G401.6 (cell line): ENCODE results near the gene ARMC6.
"Not testable (repeated sequence)": the region's sequence is repeated elsewhere in the genome, so short reads cannot be mapped to it uniquely, and the experiment has no call there.

Source experiments
- FAIRE-seq: peaks from 2 replicates; lab custom pipeline; 2012; peaks lifted over from hg19 to GRCh38; lab: Jason Lieb, UNC

Gene ARMC6

DNA sequence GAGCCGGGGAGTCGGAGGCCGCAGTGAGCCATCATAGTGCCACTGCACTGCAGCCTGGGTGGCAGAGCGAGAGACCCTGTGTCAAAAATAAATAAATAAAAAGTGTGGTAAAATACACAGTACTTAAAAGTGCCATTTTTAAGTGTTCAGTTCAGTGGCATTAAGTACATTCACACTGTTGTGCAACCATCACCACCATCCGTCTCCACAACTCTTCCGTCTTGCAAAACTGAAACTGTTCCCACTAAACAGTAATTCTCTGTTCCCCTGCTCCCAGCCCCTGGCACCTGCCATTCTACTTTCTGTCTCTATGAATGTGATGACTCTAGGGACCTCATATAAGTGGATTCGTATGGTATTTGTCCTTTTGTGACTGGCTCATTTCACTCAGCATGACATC lies 43.7 kb downstream of the ARMC6 start:
- no peak for FAIRE-seq

DNA sequence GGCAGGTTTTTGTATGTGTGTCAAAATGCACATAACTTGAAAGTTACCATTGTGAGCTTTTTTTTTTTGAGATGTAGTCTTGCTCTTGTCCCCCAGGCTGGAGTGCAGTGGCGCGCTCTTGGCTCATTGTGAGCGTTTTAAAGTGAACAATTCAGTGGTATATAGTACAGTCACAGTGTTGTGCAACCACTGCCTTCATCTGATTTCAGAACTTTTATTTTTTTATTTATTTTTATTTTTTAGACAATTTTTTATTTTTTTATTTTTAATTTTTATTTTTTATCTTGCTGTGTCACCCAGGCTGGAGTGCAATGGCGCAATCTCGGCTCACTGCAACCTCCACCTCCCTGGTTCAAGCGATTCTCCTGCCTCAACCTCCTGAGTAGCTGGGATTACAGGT lies 45.4 kb downstream of the ARMC6 start:
- FAIRE-seq: no peak

DNA sequence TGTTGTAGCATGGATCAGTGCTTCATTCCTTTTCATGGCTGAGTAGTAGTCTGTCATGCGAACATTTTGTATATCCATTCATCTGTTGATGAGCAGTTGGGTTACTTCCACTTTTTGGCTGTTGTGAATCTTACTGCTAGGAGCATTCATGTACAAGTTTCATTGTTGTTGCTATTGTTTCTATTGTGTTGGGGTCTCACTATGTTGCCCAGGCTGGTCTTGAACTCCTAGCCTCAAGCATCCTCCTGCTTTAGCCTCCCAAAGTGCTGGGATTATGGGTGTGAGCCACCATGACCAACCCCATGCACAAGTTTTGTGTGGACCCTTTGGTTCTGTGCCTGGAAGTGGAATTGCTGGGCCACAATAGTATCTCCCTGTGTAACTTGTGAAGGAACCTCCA lies 46.2 kb downstream of the ARMC6 start:
- no peak for FAIRE-seq

DNA sequence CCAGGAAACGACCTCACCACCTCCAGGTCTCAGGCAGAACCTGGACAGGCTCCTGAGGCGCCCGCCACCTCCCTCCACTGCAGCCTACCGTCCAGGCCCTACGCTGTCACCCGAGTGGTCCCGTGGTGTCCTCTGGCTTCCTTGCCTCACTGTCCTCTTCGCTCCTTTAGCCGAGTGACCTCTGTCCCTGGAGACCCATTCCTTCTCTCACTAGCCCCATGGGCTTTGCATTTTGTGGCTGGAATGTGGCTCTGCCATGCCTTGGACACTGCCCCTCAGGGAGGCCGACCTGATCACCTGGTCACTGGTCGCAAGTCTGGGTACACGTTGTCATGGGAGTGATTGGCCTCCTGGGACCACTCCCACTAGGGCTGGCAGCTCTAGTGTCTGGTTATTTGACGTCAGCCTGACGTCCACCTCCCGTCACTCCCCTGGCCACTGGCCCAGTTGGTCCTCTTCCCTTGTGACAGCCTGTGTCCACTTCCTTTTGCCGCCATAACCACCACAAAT lies 48.3 kb downstream of the ARMC6 start:
- FAIRE-seq: no peak

DNA sequence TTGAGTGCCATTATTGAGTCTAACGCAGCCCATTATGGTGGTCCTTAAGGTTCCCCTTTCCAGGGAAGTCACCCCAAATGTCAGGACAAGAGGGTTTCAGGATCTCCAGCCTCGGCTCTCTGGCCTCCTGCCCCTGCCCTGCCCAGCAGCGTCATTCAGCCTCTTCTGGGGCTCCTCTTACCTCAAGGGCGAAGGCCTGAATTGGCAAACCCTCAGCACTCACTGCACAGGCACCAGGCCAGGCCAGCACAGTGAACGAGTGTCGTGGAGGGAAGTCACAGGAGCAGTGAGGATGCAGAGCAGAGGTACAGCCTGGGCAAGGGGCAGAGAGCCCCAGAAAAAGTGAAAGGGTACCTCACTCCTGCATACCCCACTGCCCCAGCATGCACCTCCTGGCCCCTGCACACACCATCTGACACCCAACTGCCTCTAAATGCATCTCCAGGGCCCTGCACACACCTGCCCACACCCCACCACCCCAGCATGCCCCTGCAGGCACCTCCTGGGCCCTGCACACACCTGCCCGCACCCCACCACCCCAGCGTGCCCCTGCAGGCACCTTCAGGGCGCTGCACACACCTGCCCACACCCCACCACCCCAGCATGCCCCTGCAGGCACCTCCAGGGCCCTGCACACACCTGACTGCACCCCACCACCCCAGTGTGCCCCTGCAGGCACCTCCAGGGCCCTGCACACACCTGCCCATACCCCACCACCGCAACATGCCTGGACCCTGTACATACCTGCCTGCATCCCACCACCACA lies 50.2 kb downstream of the ARMC6 start:
- no peak for FAIRE-seq

DNA sequence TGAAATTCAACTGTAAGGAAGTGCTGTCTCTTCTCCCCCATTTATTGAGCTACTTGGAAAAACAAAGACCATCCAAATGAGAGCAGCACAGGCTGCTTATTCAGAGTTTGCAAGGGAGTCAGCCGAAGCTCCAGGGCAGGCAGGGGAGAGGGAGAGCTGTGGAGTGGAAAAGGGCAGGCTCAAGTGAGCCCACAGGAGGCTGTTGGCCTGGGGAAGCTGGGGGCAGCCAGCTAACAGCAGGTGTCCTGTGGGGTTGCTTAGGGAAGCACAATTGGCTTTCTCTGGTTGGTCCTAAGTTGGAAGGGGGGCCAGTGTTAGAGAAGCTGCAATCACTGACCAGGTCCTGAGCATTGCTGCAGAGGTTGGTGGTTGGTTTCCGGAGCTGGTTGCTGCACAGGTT lies 54.3 kb downstream of the ARMC6 start:
- no peak for FAIRE-seq

DNA sequence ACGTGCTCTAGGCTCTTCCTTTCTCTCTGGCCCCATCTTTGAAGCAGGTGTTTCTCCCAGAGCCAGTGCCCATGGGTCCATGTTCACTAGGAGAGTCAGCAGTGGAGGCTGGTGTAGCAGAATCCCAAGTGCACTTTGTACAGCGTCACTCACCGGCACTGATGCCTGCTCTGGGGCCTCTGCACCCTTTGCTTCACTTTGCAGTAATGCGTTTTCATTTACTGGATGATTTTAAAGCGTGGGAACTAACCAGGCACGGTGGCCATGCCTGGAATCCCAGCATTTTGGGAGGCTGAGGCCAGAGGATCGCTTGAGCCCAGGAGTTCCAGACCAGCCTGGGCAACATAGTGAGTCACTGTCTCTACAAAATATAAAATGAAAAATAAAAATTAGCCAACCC lies 61.1 kb downstream of the ARMC6 start:
- no peak for FAIRE-seq

DNA sequence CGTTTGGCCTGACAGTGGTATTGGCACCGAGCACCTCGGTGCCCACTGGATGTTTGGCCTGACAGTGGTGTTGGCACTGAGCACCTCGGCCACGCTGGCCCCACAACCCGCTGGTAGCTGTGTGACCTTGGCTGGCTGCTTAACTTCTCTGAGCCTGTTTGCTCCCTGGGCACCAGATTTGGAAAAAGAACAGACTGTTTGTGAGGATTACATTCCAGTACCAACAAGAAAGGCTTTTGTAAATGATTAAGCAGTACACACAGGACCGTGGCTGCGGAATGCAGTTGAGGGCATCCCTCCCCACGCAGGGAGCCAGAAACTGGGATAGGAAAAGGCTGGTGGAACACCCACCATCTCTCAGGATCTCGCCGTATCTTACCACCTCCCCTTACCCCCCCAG lies 62.3 kb downstream of the ARMC6 start:
- FAIRE-seq: no peak

DNA sequence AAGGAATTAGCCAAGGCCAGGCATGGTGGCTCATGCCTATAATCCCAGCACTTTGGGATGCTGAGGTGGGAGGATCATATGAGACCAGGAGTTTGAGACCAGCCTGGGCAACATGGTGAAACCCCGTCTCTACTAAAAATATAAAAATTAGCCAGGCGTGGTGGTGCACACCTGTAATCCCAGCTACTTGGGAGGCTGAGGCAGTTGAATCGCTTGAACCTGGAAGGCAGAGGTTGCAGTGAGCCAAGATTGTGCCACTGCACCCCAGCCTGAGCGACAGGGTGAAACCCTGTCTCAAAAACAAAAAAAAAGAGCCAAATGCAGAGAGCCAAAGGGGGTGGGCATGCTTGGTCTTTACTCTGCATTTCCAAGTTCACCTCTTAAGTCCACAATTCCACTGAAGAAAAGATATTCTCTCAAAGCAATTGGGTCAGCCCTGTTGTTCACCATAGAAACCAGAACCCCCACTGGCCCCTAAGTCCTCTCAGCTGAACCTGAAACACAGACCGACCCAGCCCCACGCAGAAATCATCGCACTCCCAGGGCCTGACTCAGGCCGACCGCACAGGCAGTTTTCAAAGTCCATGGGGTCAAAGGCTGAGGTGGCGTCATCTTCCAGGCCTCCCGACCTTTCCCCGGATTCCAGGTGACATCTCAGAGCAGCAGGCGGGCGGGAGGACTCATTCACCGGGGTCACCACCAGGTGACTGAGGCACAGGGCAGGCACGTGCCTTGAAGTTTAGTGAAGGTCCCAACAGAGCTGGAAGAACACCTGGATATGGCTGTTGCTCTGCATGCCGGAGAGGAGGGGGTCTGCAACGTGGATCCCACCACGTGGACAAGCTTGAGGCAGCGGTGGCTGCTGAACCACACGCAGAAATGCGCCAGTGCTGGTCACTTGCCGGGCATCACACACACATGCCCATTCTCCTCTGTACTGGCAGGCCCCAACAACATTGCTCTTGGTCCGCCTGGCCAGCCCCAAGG lies 63.5 kb downstream of the ARMC6 start:
- FAIRE-seq: no peak

DNA sequence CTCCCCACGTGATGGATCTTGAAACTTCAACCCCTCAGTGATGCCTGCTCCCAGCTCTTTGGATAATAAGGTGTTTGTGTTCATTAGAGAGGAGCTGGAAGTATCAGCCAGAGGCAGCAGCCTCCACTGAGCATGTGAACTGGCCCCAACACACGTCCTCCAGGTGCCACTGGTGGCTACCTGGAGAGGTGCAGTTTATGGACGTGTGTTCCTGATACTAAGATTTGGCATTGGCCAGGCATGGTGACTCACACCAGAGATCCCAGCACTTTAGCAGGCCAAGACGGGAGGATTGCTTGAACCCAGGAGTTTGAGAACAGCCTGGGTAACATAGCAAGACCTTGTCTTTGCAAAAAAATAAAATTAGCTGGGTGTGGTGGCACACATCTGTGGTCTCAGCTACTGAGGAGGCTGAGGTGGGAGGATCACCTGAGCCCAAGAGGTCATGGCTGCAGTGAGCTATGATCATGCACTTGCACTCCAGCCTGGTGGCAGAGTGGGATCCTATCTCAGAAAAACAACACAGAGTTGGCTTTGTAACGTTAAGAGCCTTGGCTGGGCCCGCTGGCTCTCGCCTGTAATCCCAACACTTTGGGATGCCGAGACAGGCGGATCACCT lies 64.8 kb downstream of the ARMC6 start:
- no peak for FAIRE-seq

DNA sequence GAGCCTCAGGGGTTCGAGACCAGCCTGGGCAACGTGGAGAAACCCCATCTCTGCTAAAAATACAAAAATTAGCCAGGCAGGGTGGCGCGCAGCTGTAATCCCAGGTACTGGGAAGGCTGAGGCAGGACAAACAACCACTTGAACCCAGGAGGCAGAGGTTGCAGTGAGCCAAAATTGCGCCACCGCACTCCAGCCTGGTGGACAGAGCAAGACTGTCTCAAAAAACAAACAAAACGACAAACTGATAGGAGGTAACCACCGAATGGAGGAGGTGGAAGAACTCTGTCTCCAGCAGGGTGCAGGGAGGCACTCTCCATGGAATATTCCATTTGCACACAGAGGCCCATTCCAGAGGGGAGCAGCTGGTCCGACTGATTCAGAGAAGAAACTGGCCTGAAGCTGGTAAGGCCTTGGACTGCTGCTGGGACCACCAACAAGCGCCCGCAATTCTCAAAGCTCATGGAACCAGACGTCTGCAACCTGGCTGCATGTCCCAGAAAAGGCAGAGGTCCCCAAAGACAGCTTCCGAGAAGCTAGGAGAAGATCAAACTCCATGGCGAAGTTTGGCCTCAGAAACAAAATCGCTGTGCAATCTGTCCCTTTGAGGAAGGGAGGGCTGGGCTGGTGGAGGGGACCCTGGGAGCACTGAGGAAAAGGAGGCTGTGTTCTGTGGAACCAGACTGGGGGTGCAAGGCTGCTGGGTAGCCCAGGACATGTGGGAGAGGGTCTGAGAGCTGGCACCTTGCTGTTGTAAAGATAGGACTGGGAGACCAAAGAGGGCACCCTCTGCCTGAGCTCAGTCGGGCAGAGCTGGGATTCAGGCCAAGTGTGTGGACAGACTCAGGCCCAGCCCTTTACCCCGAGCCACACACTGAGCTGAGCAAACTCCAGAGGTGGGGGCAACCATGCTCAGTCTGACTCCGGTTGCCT lies 65.6 kb downstream of the ARMC6 start:
- no peak for FAIRE-seq

DNA sequence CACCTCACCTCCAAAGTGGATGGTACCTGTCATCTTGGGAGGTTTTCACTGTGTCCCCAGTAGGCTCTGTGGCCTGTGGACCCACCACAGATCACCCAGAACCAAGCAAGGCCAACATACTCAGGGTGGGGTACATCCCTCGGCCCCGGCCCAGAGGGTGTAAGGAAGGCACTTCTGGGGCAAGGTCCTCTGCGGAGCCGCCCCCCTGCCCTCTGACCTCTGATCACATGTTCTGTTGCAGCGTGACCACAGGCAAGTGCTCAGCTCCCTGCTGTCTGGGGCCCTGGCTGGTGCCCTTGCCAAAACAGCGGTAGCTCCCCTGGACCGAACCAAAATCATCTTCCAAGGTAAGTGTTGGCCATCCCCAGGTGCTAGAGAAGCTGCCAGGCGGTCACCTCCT lies 68.1 kb downstream of the ARMC6 start:
- no peak for FAIRE-seq

DNA sequence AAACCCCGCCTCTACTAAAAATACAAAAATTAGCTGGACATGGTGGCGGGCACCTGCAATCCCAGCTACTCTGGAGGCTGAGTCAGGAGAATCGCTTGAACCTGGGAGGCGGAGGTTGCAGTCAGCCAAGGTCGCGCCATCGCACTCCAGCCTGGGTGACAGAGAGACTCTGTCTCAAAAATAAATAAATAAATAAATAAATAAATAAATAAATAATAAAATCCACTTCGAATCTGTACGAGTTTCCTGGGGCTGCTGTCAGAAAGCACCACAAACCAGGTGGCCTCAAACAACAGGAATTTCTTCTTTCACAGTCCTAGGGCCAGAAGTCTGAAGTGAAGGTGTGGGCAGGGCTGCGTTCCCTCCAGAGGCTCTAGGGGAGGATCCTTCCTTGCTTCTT lies 69.2 kb downstream of the ARMC6 start:
- FAIRE-seq: not testable (repeated sequence)

DNA sequence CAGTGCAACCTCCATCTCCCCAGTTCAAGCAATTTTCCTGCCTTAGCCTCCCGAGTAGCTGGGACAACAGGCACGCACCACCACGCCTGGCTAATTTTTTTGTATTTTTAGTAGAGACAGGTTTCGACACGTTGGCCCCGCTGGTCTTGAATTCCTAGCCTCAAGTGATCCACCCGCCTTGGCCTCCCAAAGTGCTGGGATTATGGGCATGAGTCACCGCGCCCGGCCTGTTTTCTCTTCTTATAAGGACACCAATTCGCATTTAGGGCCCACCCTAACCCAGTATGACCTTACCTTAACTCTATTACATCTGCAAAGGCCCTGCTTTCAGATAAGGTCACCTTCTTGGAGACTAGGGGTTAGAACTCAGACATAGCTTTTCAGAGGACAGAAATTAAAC lies 69.8 kb downstream of the ARMC6 start:
- no peak for FAIRE-seq

DNA sequence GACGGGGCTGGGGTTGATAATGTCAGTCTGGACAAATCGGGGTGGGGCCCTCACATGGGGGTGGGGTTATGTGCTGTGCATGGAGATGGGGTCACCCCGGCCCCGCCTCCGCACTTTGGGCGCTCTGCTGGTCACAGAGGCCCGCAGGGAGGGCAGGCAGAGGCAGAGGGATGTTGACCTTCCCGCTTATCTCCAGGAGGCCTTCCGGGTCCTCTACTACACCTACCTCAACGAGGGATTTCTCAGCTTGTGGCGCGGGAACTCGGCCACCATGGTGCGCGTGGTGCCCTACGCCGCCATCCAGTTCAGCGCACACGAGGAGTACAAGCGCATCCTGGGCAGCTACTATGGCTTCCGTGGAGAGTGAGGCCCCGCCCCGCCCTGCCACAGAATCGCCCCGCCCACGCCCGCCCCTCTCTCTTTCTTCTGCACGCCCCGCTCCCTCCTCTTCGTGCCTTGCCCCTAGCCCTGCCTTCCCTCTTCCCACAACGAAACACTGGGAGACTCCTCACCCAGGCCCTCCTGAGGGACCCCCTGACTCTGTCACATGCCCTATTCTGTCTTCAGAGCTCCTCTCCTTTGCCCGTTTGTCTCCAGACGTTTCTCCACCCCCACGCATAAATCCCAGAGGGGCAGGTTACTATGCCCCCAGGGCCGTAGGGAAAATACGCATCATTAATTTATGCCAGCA lies 72.1 kb downstream of the ARMC6 start:
- FAIRE-seq: no peak

DNA sequence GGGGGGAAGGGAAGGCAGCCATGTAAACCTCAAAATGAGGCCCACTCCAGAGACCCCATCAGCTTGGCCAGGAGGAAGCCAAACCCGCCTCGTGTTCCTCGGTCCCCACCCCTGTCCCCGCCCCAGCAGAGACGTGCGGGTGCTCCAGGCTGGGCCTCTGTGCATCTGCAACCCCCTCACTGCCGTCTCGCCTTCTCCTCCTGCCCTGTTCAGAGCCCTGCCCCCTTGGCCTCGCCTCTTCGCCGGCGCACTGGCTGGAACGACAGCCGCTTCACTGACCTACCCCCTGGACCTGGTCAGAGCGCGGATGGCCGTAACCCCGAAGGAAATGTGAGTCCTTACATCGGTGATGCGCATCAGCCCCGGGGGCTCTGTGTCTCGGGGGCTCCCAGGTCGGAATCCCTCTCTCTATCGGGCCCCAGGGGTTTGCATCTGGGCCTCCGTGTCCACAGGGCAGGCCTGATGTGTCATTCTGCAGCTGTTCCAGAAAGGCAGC lies 72.7 kb downstream of the ARMC6 start:
- FAIRE-seq: no peak

DNA sequence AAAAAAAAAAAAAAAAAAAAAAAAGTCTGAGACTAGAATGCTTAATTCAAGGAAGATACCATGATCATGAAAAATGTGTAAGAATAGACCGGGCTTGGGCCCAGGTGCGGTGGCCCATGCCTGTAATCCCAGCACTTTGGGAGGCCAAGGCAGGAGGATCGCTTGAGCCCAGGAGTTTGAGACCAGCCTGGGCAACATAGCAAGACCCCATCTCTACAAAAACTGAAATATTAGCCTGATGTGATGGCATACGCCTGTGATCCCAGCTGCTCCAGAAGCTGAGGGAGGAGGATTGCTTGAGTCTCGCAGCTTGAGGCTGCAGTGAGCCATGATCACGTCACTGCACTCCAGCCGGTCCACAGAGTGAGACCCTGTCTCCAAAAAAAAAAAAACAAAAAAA lies 73.5 kb downstream of the ARMC6 start:
- not testable (repeated sequence) for FAIRE-seq

DNA sequence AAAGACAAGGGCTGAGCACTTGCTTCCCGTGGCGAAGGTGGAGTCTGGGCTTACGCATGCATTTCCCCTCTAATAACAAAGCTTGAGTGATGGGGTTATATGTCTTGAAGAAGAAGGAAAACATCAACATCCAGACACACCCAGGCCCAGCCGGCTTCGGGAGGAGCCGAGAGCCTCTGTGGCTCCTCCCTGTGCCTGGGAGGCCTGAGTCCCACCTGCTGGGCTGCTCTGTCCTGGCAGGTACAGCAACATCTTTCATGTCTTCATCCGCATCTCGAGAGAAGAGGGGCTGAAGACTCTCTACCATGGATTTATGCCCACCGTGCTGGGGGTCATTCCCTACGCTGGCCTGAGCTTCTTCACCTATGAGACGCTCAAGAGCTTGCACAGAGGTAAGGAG lies 74.3 kb downstream of the ARMC6 start:
- FAIRE-seq: no peak
